ENCODE data around the gene SEMA3D. TPM values are rescaled to one million over a fixed set of nuclear protein-coding genes. Genes with fewer than 3 reads are reported as not detected.

SEMA3D gene
- total RNA-seq, 1 experiment from 2014 or later: 23.3 TPM

- Histone ChIP-seq H3K27me3 (replicated peaks; ENCODE audit: insufficient read depth, low read depth, low read length, poor library complexity) (no peaks in the 10 kb centered on the region), H3K9me3 (ENCODE audit: low read depth, low read length, poor library complexity, severe bottlenecking) (no peaks in the 10 kb centered on the region), H3K36me3 (ENCODE audit: insufficient read depth, low read length, poor library complexity, severe bottlenecking) (no peaks in the 10 kb centered on the region), H3K4me1 (ENCODE audit: insufficient read depth, low read length, poor library complexity, severe bottlenecking) (no peaks in the 10 kb centered on the region), H3K4me3 (ENCODE audit: low read depth, low read length, poor library complexity, severe bottlenecking) (no peak overlapping the region), H3K27ac (ENCODE audit: low read depth, low read length, poor library complexity, severe bottlenecking) (no peak overlapping the region)
- no peak for TF ChIP-seq CTCF (conservative IDR thresholded peaks at IDR 0.05; ENCODE audit: low read depth, low read length)
- TF ChIP-seq EZH2 (IDR thresholded peaks at IDR 0.05; ENCODE audit: borderline replicate concordance, low read depth, low read length, poor library complexity, severe bottlenecking): no peak
- POLR2A ChIA-PET (ENCODE audit: low non-redundant PET): no interaction called here
- DNase-seq (ENCODE audit: low spot score): no peak
- no TSS peak for BruUV-seq (replicated peaks)
- intact Hi-C loops (cut with micrococcal nuclease; ENCODE audit: unreplicated experiment): no loop called here
- CTCF ChIA-PET: no interaction called here
Observed at GRCh38 chr7:85153715-85154114, 33.1 kb downstream of the SEMA3D start.

- H3K27me3 ChIP-seq (replicated peaks; ENCODE audit: insufficient read depth, low read depth, low read length, poor library complexity): no peaks in the 10 kb centered on the region
- intact Hi-C loops (cut with micrococcal nuclease; ENCODE audit: unreplicated experiment): no loop called here
- BruUV-seq (replicated peaks): no TSS peak
- peaks cover 6% of the 10 kb centered on the region for H3K4me1 ChIP-seq (ENCODE audit: insufficient read depth, low read length, poor library complexity, severe bottlenecking)
- DNase-seq (ENCODE audit: low spot score): no peak
- no peak overlapping the region for H3K27ac ChIP-seq (ENCODE audit: low read depth, low read length, poor library complexity, severe bottlenecking)
- CTCF ChIA-PET: no interaction called here
- no peaks in the 10 kb centered on the region for H3K36me3 ChIP-seq (ENCODE audit: insufficient read depth, low read length, poor library complexity, severe bottlenecking)
- TF ChIP-seq CTCF (conservative IDR thresholded peaks at IDR 0.05; ENCODE audit: low read depth, low read length) (no peak), EZH2 (IDR thresholded peaks at IDR 0.05; ENCODE audit: borderline replicate concordance, low read depth, low read length, poor library complexity, severe bottlenecking) (no peak)
- POLR2A ChIA-PET (ENCODE audit: low non-redundant PET): no interaction called here
- H3K4me3 ChIP-seq (ENCODE audit: low read depth, low read length, poor library complexity, severe bottlenecking): no peak overlapping the region
- no peaks in the 10 kb centered on the region for H3K9me3 ChIP-seq (ENCODE audit: low read depth, low read length, poor library complexity, severe bottlenecking)
Observed at GRCh38 chr7:85150624-85151023, 36.2 kb downstream of the SEMA3D start.

- Histone ChIP-seq H3K27me3 (replicated peaks; ENCODE audit: insufficient read depth, low read depth, low read length, poor library complexity) (no peaks in the 10 kb centered on the region), H3K4me3 (ENCODE audit: low read depth, low read length, poor library complexity, severe bottlenecking) (no peak overlapping the region), H3K27ac (ENCODE audit: low read depth, low read length, poor library complexity, severe bottlenecking) (no peak overlapping the region), H3K4me1 (ENCODE audit: insufficient read depth, low read length, poor library complexity, severe bottlenecking) (peaks cover 6% of the 10 kb centered on the region), H3K36me3 (ENCODE audit: insufficient read depth, low read length, poor library complexity, severe bottlenecking) (no peaks in the 10 kb centered on the region), H3K9me3 (ENCODE audit: low read depth, low read length, poor library complexity, severe bottlenecking) (no peaks in the 10 kb centered on the region)
- intact Hi-C loops (cut with micrococcal nuclease; ENCODE audit: unreplicated experiment): no loop called here
- ChIA-PET POLR2A (ENCODE audit: low non-redundant PET) (no interaction called here), CTCF (no interaction called here)
- no peak for DNase-seq (ENCODE audit: low spot score)
- BruUV-seq (replicated peaks): no TSS peak
- TF ChIP-seq CTCF (conservative IDR thresholded peaks at IDR 0.05; ENCODE audit: low read depth, low read length): no peak
- TF ChIP-seq EZH2 (IDR thresholded peaks at IDR 0.05; ENCODE audit: borderline replicate concordance, low read depth, low read length, poor library complexity, severe bottlenecking): no peak
Observed at GRCh38 chr7:85144771-85145170, 42.1 kb downstream of the SEMA3D start.

Data from A673 (cell line).